GM12865 (cell line): ENCODE data around the gene GNG8.

Experiments
- DNase-seq: peaks from one replicate; pipeline ENCODE4 v3.0.0; 2010; ENCODE audit warnings: low read depth
- H3K4me3 ChIP-seq: 2 replicates; pipeline ENCODE4 v1.5.1; 2011; ENCODE audit warnings: mild to moderate bottlenecking, low read depth, low read length, control low read depth
- TF ChIP-seq, protein P1 (sequence below): IDR thresholded peaks from 2 replicates; pipeline ENCODE4 v1.5.1; 2011; ENCODE audit warnings: low read length, control low read depth, low read depth, inconsistent platforms; ENCODE audit not compliant: insufficient read depth; ENCODE audit errors: missing control alignments

GNG8 gene

DNA sequence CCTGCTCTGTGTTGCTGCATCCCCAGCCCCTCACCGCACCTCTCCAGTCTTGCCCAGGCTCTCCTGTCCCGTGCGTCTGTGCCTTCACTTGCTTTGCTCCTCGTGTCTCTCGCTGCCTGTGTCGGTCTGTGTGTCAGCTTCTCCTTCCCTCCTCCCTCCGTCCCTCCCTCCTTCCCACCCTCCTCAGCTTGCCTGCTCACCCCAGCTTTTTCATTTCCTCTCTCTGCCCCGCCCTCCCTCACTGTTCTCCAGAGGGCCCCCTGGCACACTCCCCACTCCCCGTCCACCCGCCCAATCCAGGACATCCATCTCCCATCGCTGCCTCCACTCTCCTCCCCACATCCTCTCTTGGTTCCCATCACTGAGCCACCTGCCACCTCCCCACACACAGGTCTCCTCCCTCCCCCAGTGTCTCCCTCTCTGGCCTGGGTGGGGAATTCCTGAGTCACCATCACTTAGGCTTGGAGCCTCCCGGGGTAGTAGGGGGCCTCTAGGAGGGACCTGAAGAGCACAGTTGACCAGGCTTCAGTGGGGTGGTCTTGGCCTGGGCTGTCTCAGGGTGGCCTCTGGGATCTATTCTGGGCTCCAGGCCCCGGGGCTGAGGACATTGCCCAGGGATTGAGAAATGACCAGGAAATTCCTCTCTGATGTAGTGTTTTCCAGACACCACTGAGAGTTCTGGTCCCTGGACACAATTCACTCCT lies 10.9 kb downstream of the GNG8 start, which contains the start of gene PTGIR:
Gene PTGIR (minus strand): TSS at position 132 of the 704 bp plus-strand sequence. CDS start 864 bp downstream, outside the sequence.
- TF ChIP-seq, protein P1, sequence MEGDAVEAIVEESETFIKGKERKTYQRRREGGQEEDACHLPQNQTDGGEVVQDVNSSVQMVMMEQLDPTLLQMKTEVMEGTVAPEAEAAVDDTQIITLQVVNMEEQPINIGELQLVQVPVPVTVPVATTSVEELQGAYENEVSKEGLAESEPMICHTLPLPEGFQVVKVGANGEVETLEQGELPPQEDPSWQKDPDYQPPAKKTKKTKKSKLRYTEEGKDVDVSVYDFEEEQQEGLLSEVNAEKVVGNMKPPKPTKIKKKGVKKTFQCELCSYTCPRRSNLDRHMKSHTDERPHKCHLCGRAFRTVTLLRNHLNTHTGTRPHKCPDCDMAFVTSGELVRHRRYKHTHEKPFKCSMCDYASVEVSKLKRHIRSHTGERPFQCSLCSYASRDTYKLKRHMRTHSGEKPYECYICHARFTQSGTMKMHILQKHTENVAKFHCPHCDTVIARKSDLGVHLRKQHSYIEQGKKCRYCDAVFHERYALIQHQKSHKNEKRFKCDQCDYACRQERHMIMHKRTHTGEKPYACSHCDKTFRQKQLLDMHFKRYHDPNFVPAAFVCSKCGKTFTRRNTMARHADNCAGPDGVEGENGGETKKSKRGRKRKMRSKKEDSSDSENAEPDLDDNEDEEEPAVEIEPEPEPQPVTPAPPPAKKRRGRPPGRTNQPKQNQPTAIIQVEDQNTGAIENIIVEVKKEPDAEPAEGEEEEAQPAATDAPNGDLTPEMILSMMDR, result no peak
- peak within 1 kb of the TSS; percentile 49 for H3K4me3 ChIP-seq
- peak; percentile 46 for DNase-seq

DNA sequence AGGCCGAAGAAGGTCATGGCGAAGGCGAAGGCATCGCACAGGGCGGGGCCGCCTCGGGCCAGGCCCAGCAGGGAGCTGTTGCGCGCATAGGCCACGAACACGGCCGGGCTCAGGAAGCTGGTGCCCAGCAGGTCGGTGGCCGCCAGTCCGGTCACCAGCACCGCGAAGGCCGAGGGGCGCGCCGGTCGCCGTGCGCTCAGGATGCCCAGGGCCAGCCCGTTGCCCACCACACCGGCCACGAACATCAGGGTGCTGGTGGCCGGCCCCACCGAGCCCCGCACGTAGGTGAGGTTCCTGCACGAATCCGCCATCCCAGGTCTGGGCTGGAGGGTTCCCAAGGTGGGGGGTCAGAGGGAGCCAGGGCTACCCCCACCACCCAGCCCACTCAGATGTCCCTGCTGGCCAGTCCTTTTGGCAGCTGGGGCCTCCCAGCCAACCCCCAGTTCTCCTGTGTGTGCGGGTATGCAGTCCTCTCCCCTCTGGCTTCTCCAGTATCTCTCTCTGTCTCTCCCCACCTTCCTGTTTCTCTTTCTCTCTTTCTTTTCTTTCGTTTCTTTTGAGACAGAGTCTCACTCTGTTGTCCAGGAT lies 12.0 kb downstream of the GNG8 start:
- TF ChIP-seq, protein P1, result no peak
- H3K4me3 ChIP-seq, result peak overlapping the region; percentile 49
- no peak for DNase-seq

DNA sequence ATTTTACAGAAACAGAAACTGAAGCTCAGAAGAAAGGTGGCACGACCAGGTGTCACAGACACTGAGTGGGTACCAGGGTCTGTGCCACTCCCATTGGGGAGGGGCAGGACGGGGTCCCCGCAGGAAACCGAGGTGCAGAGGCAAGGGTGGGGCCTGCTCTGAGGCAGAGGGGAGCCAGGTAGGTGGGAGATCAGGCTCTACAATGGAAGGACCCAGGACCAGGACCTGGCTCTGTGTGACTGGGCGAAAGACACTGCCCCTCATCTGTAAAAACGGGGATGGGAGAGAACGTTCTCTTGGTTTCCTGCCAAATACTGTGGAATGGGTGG lies 13.9 kb downstream of the GNG8 start:
- TF ChIP-seq, protein P1, result no peak
- no peak for DNase-seq
- no peak overlapping the region; the same call in 1 of the 2 replicates for H3K4me3 ChIP-seq

DNA sequence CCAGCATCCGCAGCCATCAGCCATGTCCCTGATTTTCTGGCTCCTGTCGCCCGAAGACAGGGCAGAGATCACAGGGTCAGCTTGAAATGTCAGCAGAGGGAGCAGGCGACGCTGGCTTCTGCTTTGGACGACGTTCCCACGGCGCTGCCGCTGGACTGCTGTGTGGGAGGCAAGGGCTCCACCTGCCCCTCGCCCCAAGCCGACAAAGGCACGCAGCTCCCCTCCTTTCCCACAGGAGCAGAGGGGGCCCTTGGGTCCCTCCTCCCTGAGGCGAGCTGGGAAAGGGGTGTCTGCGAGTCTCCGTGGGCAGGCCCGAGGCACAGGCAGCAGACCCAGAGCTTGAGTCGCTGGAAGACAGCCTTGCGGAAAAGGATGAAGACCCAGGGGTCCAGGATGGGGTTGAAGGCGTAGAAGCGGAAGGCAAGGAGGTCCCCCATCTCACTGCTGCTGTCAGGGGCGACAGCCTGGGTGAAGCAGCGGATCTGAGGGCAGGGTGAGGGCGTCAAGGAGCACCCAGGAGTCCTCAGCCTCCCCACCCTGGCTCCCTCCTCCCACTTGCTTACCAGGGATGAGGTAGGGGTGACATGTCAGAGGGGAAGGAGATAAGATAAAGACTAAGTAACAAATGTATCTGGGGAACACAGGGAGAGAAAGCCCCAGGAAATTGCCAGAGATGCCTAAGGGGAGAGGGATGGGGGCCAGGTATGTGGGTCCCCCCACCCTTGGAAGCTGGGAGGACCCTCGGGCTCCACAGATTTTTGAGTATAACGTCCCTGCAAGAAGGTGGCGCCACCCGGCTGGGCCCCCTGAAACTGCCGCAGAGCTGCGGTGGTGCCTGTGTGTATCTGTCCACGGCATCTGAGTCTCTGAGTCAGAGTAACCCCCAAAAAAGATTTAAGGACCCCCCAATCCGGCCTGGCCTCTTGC lies 14.5 kb downstream of the GNG8 start:
- no peak for DNase-seq
- no peak overlapping the region for H3K4me3 ChIP-seq
- TF ChIP-seq, protein P1, result no peak

DNA sequence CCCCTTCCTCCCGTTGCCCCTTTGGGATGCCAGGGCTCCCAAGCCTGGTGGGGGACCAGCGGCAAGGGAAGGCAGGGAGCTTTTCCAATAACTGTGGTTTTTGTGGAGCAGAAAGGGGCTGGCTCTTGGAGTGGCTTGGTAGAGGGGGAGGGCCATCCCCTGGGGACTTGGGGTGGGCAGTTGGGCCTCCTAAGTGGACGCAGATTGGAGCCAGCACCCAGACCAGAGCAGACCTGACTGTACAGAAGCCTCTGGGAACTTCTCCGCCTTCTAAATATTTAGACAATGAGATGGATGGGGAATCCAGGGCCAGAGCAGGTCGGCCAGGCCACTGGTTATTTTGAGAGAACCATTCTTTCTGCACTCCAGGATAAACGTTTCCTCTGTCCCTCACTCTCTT lies 15.3 kb downstream of the GNG8 start:
- no peak for DNase-seq
- TF ChIP-seq, protein P1, result no peak

DNA sequence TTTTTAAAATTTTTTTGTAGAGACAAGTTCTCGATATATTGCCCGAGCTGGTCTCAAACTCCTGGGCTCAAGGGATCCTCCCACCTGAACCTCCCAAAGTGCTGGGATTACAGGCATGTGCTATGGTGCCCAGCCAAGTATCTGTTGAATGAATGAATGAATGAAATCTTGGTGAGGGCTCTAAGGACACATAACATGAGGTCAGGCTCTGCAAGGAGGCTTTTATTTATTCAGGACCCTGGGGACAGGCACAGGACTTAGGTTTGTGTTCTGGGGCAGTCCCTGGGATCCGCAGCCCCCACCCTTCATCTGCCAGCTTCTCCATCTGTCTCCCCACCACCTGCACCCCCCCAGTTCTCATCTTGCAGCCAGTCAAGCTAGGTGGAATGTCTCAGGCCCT lies 15.7 kb downstream of the GNG8 start:
- TF ChIP-seq, protein P1, result no peak
- H3K4me3 ChIP-seq, result no peak overlapping the region
- no peak for DNase-seq

More for the DNA sequence above, 15.3 kb downstream of the GNG8 start:
- H3K4me3 ChIP-seq, result no peak overlapping the region
